ENCODE results near the gene TAS1R3. TPM values are rescaled to one million over a fixed set of nuclear protein-coding genes. Genes with fewer than 3 reads are reported as not detected.

The TAS1R3 gene
- total and polyA plus RNA-seq, 10 of the 15 experiments (the other 5 are each of a cell fraction or from before 2014, with no cell fraction given) = 0.04 to 0.51 (median 0.08) TPM; not detected in 3

DNA sequence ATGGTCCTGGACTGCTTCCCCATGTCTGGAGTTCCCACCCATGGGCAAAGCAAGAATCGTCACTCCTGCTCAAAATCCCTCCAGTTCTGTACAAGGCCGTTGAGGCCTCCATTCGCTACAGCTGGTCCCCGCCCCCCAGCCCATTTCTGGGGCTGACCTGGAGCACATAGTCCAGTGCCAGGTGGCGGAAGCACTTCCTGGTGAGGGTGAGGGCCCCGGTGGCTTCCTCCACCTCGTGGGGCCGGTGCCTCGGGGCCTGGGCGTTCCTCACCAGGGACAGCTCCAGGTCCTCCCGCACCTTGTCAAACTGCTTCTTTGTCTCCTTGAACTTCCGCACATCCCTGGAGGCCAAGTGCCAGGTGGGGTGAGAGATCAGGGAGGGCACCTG, 30.7 kb upstream of the TAS1R3 start:
- intact Hi-C loops (cut with micrococcal nuclease; ENCODE audit: unreplicated experiment) = no loop called here
- H3K36me3 ChIP-seq (ENCODE audit: control insufficient read depth in 2 of 2, insufficient read depth in 2 of 2, low read length in 1 of 2) = no peaks in the 10 kb centered on the region
- no peak overlapping the region for H3K9ac ChIP-seq (ENCODE audit: control insufficient read depth, insufficient read depth, low read length)
- no peak; the same call in 2 of the 3 replicates for ATAC-seq
- no peak overlapping the region for H3K4me3 ChIP-seq
- H2AFZ ChIP-seq (ENCODE audit: control insufficient read depth, low read depth, low read length) = no peak overlapping the region
- H3K79me2 ChIP-seq (ENCODE audit: control insufficient read depth, insufficient read depth, low read length) = no peaks in the 10 kb centered on the region; the same call in 1 of the 2 replicates
- no peak overlapping the region for H3K4me2 ChIP-seq (ENCODE audit: control insufficient read depth, insufficient read depth)
- SMC1A ChIA-PET (ENCODE audit: uncharacterized antibody, unreplicated experiment) = no interaction called here
- CTCF ChIA-PET = interaction anchor here (1.0 to 1.2 kb wide), 2 partner anchors 36 to 268 kb away, joined by 3 to 4 read pairs; no protein-coding TSS in a partner anchor
- in situ Hi-C loops (cut with MboI) = no loop called here
- RAD21 ChIA-PET (ENCODE audit: unreplicated experiment) = no interaction called here
- POLR2A ChIA-PET = no interaction called here
- no peak for FAIRE-seq
- H3K27me3 ChIP-seq (replicated peaks in 1 of 2; ENCODE audit: control insufficient read depth in 2 of 2, insufficient read depth in 2 of 2, low read length in 1 of 2) = no peaks in the 10 kb centered on the region
- no TSS peak for BruUV-seq (replicated peaks)
- WGBS (ENCODE audit: insufficient coverage, insufficient replicate concordance, low lambda C conversion rate, missing lambda C conversion rate) = 79% methylated on average over 12 of the region's 12 CpGs
- H3K27ac ChIP-seq (ENCODE audit: control insufficient read depth, insufficient read depth) = no peak overlapping the region
- no peaks in the 10 kb centered on the region for H4K20me1 ChIP-seq (ENCODE audit: control insufficient read depth, insufficient read depth)
- no peaks in the 10 kb centered on the region for H3K9me3 ChIP-seq (replicated peaks; ENCODE audit: control insufficient read depth, insufficient read depth, low read length)
- no peak for TF ChIP-seq ZSCAN29 (IDR thresholded peaks at IDR 0.05)
- TF ChIP-seq KAT2A (conservative IDR thresholded peaks at IDR 0.05; ENCODE audit: control insufficient read depth, low read depth, low read length) = no peak
- TF ChIP-seq NBN (IDR thresholded peaks at IDR 0.05) = no peak
- no peak for TF ChIP-seq RAD21 (IDR thresholded peaks at IDR 0.05; ENCODE audit: insufficient read depth, low read depth, low read length)
- TF ChIP-seq MYB (IDR thresholded peaks at IDR 0.05; ENCODE audit: borderline replicate concordance, low read depth, low read length) = no peak
- TF ChIP-seq TAF1 (IDR thresholded peaks at IDR 0.05; ENCODE audit: borderline replicate concordance, low read depth, low read length) = no peak
- no peak for TF ChIP-seq SMC3 (IDR thresholded peaks at IDR 0.05; ENCODE audit: borderline replicate concordance, low read length)
- TF ChIP-seq KLF5 (IDR thresholded peaks at IDR 0.05; ENCODE audit: partially characterized antibody) = no peak
- no peak for TF ChIP-seq NFIC (IDR thresholded peaks at IDR 0.05; ENCODE audit: low read depth, low read length)
- no peak for TF ChIP-seq POLR2AphosphoS5 (IDR thresholded peaks at IDR 0.05; ENCODE audit: low read length)
- DNase-seq (ENCODE audit: low read depth, low spot score) = no peak
- H3K4me1 ChIP-seq (ENCODE audit: control insufficient read depth, insufficient read depth, low read length) = peaks cover 8% of the 10 kb centered on the region

DNA sequence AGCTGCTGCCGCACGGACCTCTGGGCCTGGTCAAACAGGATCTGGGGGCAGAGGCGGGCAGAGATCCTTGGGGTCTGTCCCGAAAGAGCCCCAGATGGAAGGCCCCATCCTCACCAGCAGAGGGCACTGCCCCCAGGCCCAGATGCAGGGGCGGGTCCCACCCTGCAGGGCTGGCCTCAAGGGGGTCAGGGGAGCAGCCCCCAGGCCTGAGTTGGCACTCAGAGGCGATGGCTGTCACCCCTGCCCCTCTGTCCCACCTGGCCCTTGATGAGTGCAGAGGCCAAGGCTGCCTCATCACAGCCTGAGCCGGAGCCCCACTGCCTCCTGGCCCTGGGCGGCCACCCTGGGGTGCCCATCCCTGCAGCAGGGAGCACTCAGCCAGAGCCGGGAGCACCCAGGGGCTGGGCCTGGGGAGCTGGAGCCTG, 29.1 kb upstream of the TAS1R3 start:
- no peak overlapping the region for H3K27ac ChIP-seq (ENCODE audit: control insufficient read depth, insufficient read depth)
- SMC1A ChIA-PET (ENCODE audit: uncharacterized antibody, unreplicated experiment) = no interaction called here
- H3K4me3 ChIP-seq = no peak overlapping the region
- peaks cover 25% of the 10 kb centered on the region for H3K4me1 ChIP-seq (ENCODE audit: control insufficient read depth, insufficient read depth, low read length)
- DNase-seq (ENCODE audit: low read depth, low spot score) = no peak
- no peak overlapping the region for H3K4me2 ChIP-seq (ENCODE audit: control insufficient read depth, insufficient read depth)
- TF ChIP-seq SUPT20H (IDR thresholded peaks at IDR 0.05; ENCODE audit: borderline replicate concordance, control insufficient read depth, low read depth, low read length) (no peak), PML (IDR thresholded peaks at IDR 0.05; ENCODE audit: low read length) (no peak)
- TF ChIP-seq, protein P1, sequence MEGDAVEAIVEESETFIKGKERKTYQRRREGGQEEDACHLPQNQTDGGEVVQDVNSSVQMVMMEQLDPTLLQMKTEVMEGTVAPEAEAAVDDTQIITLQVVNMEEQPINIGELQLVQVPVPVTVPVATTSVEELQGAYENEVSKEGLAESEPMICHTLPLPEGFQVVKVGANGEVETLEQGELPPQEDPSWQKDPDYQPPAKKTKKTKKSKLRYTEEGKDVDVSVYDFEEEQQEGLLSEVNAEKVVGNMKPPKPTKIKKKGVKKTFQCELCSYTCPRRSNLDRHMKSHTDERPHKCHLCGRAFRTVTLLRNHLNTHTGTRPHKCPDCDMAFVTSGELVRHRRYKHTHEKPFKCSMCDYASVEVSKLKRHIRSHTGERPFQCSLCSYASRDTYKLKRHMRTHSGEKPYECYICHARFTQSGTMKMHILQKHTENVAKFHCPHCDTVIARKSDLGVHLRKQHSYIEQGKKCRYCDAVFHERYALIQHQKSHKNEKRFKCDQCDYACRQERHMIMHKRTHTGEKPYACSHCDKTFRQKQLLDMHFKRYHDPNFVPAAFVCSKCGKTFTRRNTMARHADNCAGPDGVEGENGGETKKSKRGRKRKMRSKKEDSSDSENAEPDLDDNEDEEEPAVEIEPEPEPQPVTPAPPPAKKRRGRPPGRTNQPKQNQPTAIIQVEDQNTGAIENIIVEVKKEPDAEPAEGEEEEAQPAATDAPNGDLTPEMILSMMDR (IDR thresholded peaks at IDR 0.05 in 2 of 3, conservative IDR thresholded peaks at IDR 0.05 in 1 of 3; ENCODE audit: control insufficient read depth in 2 of 3, extremely low read depth in 1 of 3, insufficient read depth in 1 of 3, low read depth in 3 of 3, low read length in 3 of 3) = peak; percentile 27 to 63 (median 54); a peak in 5 of 6 replicates
- RAD21 ChIA-PET (ENCODE audit: unreplicated experiment) = no interaction called here
- BruUV-seq (replicated peaks) = no TSS peak
- no peak for FAIRE-seq
- in situ Hi-C loops (cut with MboI) = no loop called here
- no peak overlapping the region for H2AFZ ChIP-seq (ENCODE audit: control insufficient read depth, low read depth, low read length)
- no peaks in the 10 kb centered on the region for H3K36me3 ChIP-seq (ENCODE audit: control insufficient read depth in 2 of 2, insufficient read depth in 2 of 2, low read length in 1 of 2)
- CTCF ChIA-PET = no interaction called here
- no peaks in the 10 kb centered on the region for H4K20me1 ChIP-seq (ENCODE audit: control insufficient read depth, insufficient read depth)
- 82% methylated on average over 9 of the region's 9 CpGs for WGBS (ENCODE audit: insufficient coverage, insufficient replicate concordance, low lambda C conversion rate, missing lambda C conversion rate)
- H3K9me3 ChIP-seq (replicated peaks; ENCODE audit: control insufficient read depth, insufficient read depth, low read length) = no peaks in the 10 kb centered on the region
- no peaks in the 10 kb centered on the region for H3K27me3 ChIP-seq (replicated peaks in 1 of 2; ENCODE audit: control insufficient read depth in 2 of 2, insufficient read depth in 2 of 2, low read length in 1 of 2)
- ATAC-seq = no peak
- H3K9ac ChIP-seq (ENCODE audit: control insufficient read depth, insufficient read depth, low read length) = no peak overlapping the region
- POLR2A ChIA-PET = no interaction called here
- H3K79me2 ChIP-seq (ENCODE audit: control insufficient read depth, insufficient read depth, low read length) = peaks cover 16% of the 10 kb centered on the region
- intact Hi-C loops (cut with micrococcal nuclease; ENCODE audit: unreplicated experiment) = no loop called here

Data from GM12878 (cell line).